Caco-2 (cell line): ENCODE results near the gene ZFYVE1. TPM values are rescaled to one million over a fixed set of nuclear protein-coding genes. Genes with fewer than 3 reads are reported as not detected.
"Not testable (repeated sequence)": the region's sequence is repeated elsewhere in the genome, so short reads cannot be mapped to it uniquely, and the experiment has no call there.

Experiments
- BruUV-seq: library from RNA; stranded (reverse); fragments of 400-500 nt; replicated peaks from 2 replicates; lab custom pipeline; 2021; lab: Mats Ljungman, UMichigan
- CTCF ChIA-PET: fragments of 300-600 bp; sonication (Branson Sonifier 250); formaldehyde crosslinking; loops from one replicate; lab custom pipeline; 2022; ENCODE audit warnings: antibody characterized with exemption; lab: Charles Lee
- POLR2A ChIA-PET: fragments of 300-600 bp; sonication (Branson Sonifier 250); formaldehyde crosslinking; loops from one replicate; lab custom pipeline; 2022; ENCODE audit warnings: antibody characterized with exemption; lab: Charles Lee
- DNase-seq, 2 experiments: peaks; one replicate each; pipeline versions ENCODE4 v3.0.0 to v3.0.0-alpha.2; 2020 to 2022
- H3K27me3 ChIP-seq: replicated peaks from 2 replicates; pipeline ENCODE4 v1.6.0; 2011; ENCODE audit warnings: low read length; ENCODE audit not compliant: control insufficient read depth, insufficient read depth
- H3K36me3 ChIP-seq: 2 replicates; pipeline ENCODE4 v1.5.1; 2011; ENCODE audit warnings: low read length; ENCODE audit not compliant: control insufficient read depth, insufficient read depth
- H3K4me1 ChIP-seq: fragments of 250-450 bp; sonication (Bioruptor Pico); 2 replicates; pipeline ENCODE4 v1.5.1; 2020; ENCODE audit warnings: mild to moderate bottlenecking
- H3K4me3 ChIP-seq: 2 replicates; pipeline ENCODE4 v1.5.1; 2011; ENCODE audit warnings: low read depth, mild to moderate bottlenecking, control low read depth, low read length
- H3K9me3 ChIP-seq: fragments of 250-450 bp; sonication (Bioruptor Pico); 2 replicates; pipeline ENCODE4 v1.5.1; 2020; ENCODE audit warnings: mild to moderate bottlenecking, moderate library complexity
- H3K27ac Mint-ChIP-seq: one replicate; pipeline ENCODE4 v1.8.0; 2022; ENCODE audit warnings: mixed read lengths; ENCODE audit not compliant: unreplicated experiment
- H3K27me3 Mint-ChIP-seq: one replicate; pipeline ENCODE4 v1.8.0; 2022; ENCODE audit warnings: mixed read lengths; ENCODE audit not compliant: insufficient read depth, unreplicated experiment
- H3K36me3 Mint-ChIP-seq: one replicate; pipeline ENCODE4 v1.8.0; 2022; ENCODE audit warnings: mild to moderate bottlenecking, mixed read lengths; ENCODE audit not compliant: insufficient read depth, unreplicated experiment
- H3K4me1 Mint-ChIP-seq: one replicate; pipeline ENCODE4 v1.8.0; 2022; ENCODE audit warnings: low read depth, mixed read lengths; ENCODE audit not compliant: unreplicated experiment
- H3K4me3 Mint-ChIP-seq: one replicate; pipeline ENCODE4 v1.8.0; 2022; ENCODE audit warnings: mild to moderate bottlenecking, moderate library complexity, mixed read lengths; ENCODE audit not compliant: unreplicated experiment
- H3K9me3 Mint-ChIP-seq: one replicate; pipeline ENCODE4 v1.8.0; 2022; ENCODE audit warnings: mixed read lengths; ENCODE audit not compliant: unreplicated experiment
- CTCF ChIP-seq, 2 experiments: fragments of 200-600 bp in 1 of 2; IDR thresholded peaks; 1 replicate in 1 of 2; 2 replicates in 1 of 2; pipeline versions ENCODE4 v1.5.1 to v1.8.0; 2011 to 2022; ENCODE audit warnings: antibody characterized with exemption in 1 of 2, control low read depth in 1 of 2, inconsistent platforms in 1 of 2, low read depth in 1 of 2, low read length in 1 of 2, mild to moderate bottlenecking in 1 of 2, moderate library complexity in 1 of 2; ENCODE audit not compliant: insufficient read depth in 1 of 2, severe bottlenecking in 1 of 2, unreplicated experiment in 1 of 2
- intact Hi-C: fragments of 100-400 bp; cut with micrococcal nuclease; formaldehyde crosslinking; loops from one replicate; pipeline ENCODE4 v1.10.0; 2022; ENCODE audit not compliant: unreplicated experiment
- total RNA-seq: library from RNA; stranded (reverse); gene quantifications from 2 replicates; pipeline ENCODE4 v1.2.3, GENCODE V29; 2022

ZFYVE1 gene
- total RNA-seq, 1 experiment from 2014 or later, result 10.8 TPM

GRCh38 chr14:73025544-73025943, 1.4 kb downstream of the ZFYVE1 start:
- peak overlapping the region; percentile 91 for H3K4me3 Mint-ChIP-seq
- intact Hi-C loops, result no loop called here

GRCh38 chr14:73022051-73022450, 4.9 kb downstream of the ZFYVE1 start:
- POLR2A ChIA-PET, result no interaction called here

More at GRCh38 chr14:73025544-73025943, 1.4 kb downstream of the ZFYVE1 start:
- Mint-ChIP-seq H3K27ac (no peak overlapping the region), H3K9me3 (no peaks in the 10 kb centered on the region), H3K27me3 (no peaks in the 10 kb centered on the region), H3K36me3 (peaks cover 24% of the 10 kb centered on the region), H3K4me1 (no peaks in the 10 kb centered on the region)
- Histone ChIP-seq H3K36me3 (no peaks in the 10 kb centered on the region), H3K4me3 (no peak overlapping the region), H3K9me3 (no peaks in the 10 kb centered on the region), H3K27me3 (no peaks in the 10 kb centered on the region), H3K4me1 (peaks cover 7% of the 10 kb centered on the region; the same call in 1 of the 2 replicates)
- ChIA-PET POLR2A (interaction anchor here (0.7 kb wide), 1 partner anchor 47 kb away, joined by 3 read pairs; no protein-coding TSS in a partner anchor), CTCF (no interaction called here)
- DNase-seq, result no peak
- no peak for TF ChIP-seq CTCF (IDR thresholded peaks at IDR 0.05; ENCODE audit: insufficient read depth in 1 of 2, low read depth in 1 of 2, low read length in 1 of 2, severe bottlenecking in 1 of 2, unreplicated experiment in 1 of 2)
- BruUV-seq, result no TSS peak

GRCh38 chr14:73016011-73016410, 10.9 kb downstream of the ZFYVE1 start:
- H3K27me3 Mint-ChIP-seq, CTCF ChIA-PET, BruUV-seq, H3K4me1 ChIP-seq, H3K9me3 Mint-ChIP-seq, intact Hi-C loops, H3K27me3 ChIP-seq, H3K4me3 Mint-ChIP-seq, H3K36me3 ChIP-seq, H3K4me3 ChIP-seq, H3K27ac Mint-ChIP-seq, H3K9me3 ChIP-seq, DNase-seq, H3K4me1 Mint-ChIP-seq, POLR2A ChIA-PET: not testable (repeated sequence)
- H3K36me3 Mint-ChIP-seq, result peaks cover 25% of the 10 kb centered on the region

More at GRCh38 chr14:73022051-73022450, 4.9 kb downstream of the ZFYVE1 start:
- Histone ChIP-seq H3K4me3 (no peak overlapping the region), H3K36me3 (no peaks in the 10 kb centered on the region; the same call in 1 of the 2 replicates), H3K27me3 (no peaks in the 10 kb centered on the region), H3K9me3 (no peaks in the 10 kb centered on the region), H3K4me1 (peaks cover 2% of the 10 kb centered on the region; the same call in 1 of the 2 replicates)
- no peak for DNase-seq
- no peak overlapping the region for H3K27ac Mint-ChIP-seq
- no peaks in the 10 kb centered on the region for H3K9me3 Mint-ChIP-seq
- CTCF ChIA-PET, result no interaction called here
- intact Hi-C loops, result no loop called here
- H3K36me3 Mint-ChIP-seq, result peaks cover 35% of the 10 kb centered on the region
- no peak for TF ChIP-seq CTCF (IDR thresholded peaks at IDR 0.05; ENCODE audit: insufficient read depth in 1 of 2, low read depth in 1 of 2, low read length in 1 of 2, severe bottlenecking in 1 of 2, unreplicated experiment in 1 of 2)
- BruUV-seq, result no TSS peak
- H3K4me3 Mint-ChIP-seq, result no peak overlapping the region
- no peaks in the 10 kb centered on the region for H3K27me3 Mint-ChIP-seq
- no peaks in the 10 kb centered on the region for H3K4me1 Mint-ChIP-seq

- not testable (repeated sequence) for H3K27ac Mint-ChIP-seq
Measured at GRCh38 chr14:73015552-73015951, 11.4 kb downstream of the ZFYVE1 start.

More at GRCh38 chr14:73015552-73015951, 11.4 kb downstream of the ZFYVE1 start:
- H3K4me1 ChIP-seq, H3K27me3 ChIP-seq, H3K4me3 Mint-ChIP-seq, POLR2A ChIA-PET, intact Hi-C loops, H3K4me3 ChIP-seq, H3K4me1 Mint-ChIP-seq, CTCF ChIA-PET, BruUV-seq, DNase-seq, H3K9me3 ChIP-seq, H3K36me3 ChIP-seq, H3K27me3 Mint-ChIP-seq, H3K9me3 Mint-ChIP-seq: not testable (repeated sequence)
- peaks cover 25% of the 10 kb centered on the region for H3K36me3 Mint-ChIP-seq
